NCI-H1105 treated with DMSO at 0.1 percent for 48 hours (cell line): ENCODE results near the gene PTPRN2.
A peak's percentile ranks its signal among the peaks of the same experiment; 100 is the strongest.
"Not testable (repeated sequence)": the region's sequence is repeated elsewhere in the genome, so short reads cannot be mapped to it uniquely, and the experiment has no call there.

Experiments
- DNase-seq: peaks from one replicate; lab custom pipeline; 2025; lab: John Stamatoyannopoulos, UW

Gene PTPRN2

GRCh38 chr7:158587162-158588084, at the start of gene PTPRN2:
PTPRN2 (minus strand) TSS chr7:158587823.
- DNase-seq: peak; percentile 46

- no peak for DNase-seq
Observed at GRCh38 chr7:158633055-158633956, 45.7 kb upstream of the PTPRN2 start.

GRCh38 chr7:158631574-158632195, 44.1 kb upstream of the PTPRN2 start:
- DNase-seq: no peak

GRCh38 chr7:158626289-158626688, 38.7 kb upstream of the PTPRN2 start:
- DNase-seq: not testable (repeated sequence)

- DNase-seq: no peak
Observed at GRCh38 chr7:158623241-158623640, 35.6 kb upstream of the PTPRN2 start.

- no peak for DNase-seq
Observed at GRCh38 chr7:158620839-158621441, 33.3 kb upstream of the PTPRN2 start.

- DNase-seq: no peak
Observed at GRCh38 chr7:158620418-158620817, 32.8 kb upstream of the PTPRN2 start.

GRCh38 chr7:158618745-158619140, 31.1 kb upstream of the PTPRN2 start:
- no peak for DNase-seq

- DNase-seq: no peak
Observed at GRCh38 chr7:158617737-158618128, 30.1 kb upstream of the PTPRN2 start.

GRCh38 chr7:158616050-158616449, 28.4 kb upstream of the PTPRN2 start:
- DNase-seq: no peak

- no peak for DNase-seq
Observed at GRCh38 chr7:158614700-158615099, 27.1 kb upstream of the PTPRN2 start.

- peak; percentile 37 for DNase-seq
Observed at GRCh38 chr7:158613481-158613880, 25.9 kb upstream of the PTPRN2 start.

GRCh38 chr7:158612546-158612945, 24.9 kb upstream of the PTPRN2 start:
- no peak for DNase-seq

GRCh38 chr7:158611541-158611940, 23.9 kb upstream of the PTPRN2 start:
- DNase-seq: no peak

- no peak for DNase-seq
Observed at GRCh38 chr7:158609313-158609974, 21.8 kb upstream of the PTPRN2 start.

GRCh38 chr7:158607563-158607962, 19.9 kb upstream of the PTPRN2 start:
- DNase-seq: no peak

GRCh38 chr7:158606671-158607424, 19.2 kb upstream of the PTPRN2 start:
- DNase-seq: no peak

- DNase-seq: no peak
Observed at GRCh38 chr7:158606129-158606528, 18.5 kb upstream of the PTPRN2 start.

- DNase-seq: no peak
Observed at GRCh38 chr7:158603773-158604755, 16.4 kb upstream of the PTPRN2 start.
